ENCODE measurements around the gene DCC.
A peak's percentile ranks its signal among the peaks of the same experiment; 100 is the strongest.

The DCC gene

DNA sequence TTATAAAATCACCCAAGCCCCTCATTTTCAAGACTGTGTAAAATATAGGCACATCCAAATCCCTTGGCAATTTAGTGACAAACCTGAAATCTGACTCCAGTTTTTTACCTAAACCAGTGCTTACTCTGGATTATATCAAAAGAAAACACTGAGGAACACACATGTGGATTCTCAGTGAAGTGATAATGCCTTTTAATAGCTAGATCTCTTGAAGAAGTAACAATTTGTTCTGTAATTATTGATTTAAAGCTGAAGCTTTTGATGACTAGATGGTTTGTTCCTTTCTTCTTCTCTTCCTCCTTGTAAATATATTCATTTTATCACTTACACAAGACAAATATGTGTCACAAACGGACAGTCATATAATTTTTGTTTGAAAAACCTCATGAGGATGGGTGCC, 894.6 kb downstream of the DCC start:
- DNase-seq (ENCODE audit: low spot score), result no peak

DNA sequence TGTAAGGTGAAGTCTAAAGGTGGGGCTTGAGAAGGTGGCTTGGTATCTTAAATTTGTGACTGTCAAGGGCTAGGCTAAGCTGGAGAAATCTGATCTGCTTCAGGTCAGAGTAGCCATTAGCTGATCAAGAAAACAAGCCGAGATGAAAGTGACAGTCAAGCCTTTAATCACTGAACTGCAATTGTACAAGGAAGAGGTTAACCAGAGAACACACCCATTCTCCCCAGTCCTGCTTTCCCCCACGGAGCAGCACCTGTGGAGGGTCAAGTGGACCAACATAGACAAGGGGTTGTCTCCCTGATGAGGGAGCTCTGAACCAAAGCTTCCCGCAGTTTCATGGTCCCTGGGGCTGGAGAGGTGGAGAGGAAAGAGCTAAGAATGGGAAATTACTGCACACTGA, 901.2 kb downstream of the DCC start:
- DNase-seq (ENCODE audit: low spot score), result no peak

- DNase-seq (ENCODE audit: low spot score), result no peak
Observed at GRCh38 chr18:53253789-53254188, 913.8 kb downstream of the DCC start.

- DNase-seq (ENCODE audit: low spot score), result no peak
Observed at GRCh38 chr18:53254265-53254664, 914.3 kb downstream of the DCC start.

DNA sequence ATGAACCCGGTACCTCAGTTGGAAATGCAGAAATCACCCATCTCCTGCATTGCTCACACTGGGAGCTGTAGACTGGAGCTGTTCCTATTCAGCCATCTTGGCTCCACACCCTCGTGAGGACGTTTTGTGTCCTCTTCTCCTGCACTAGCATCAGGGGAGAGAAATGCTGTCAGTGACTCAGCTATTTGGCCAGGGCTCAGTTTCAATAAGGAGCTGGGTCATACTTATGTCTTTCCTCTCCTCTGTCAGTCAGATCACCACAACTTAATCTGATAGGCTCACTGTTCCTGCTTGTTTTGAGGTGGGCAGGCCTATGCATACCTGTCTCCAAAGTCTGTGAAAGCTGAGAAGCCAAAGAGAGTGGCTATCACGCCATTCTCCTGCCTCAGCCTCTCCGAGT, 921.2 kb downstream of the DCC start:
- no peak for DNase-seq (ENCODE audit: low spot score)

DNA sequence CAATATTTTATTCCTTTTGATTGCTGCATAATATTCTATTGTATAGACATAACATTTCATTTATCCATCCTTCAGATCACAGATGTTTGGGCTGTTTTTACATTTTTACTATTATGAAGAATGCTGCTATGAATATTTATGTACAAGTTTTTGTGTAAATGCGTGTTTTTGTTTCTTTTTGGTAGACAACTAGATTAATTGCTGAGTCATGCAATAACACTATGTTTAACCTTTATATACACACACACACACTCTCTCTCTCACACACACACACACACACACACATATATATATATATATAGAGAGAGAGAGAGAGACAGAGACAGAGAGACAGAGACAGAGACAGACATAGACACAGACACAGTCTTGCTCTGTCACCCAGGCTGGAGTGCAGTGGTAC, 926.9 kb downstream of the DCC start:
- no peak for DNase-seq (ENCODE audit: low spot score)

GRCh38 chr18:53268455-53268854, 928.5 kb downstream of the DCC start:
- DNase-seq (ENCODE audit: low spot score), result no peak

- no peak for DNase-seq (ENCODE audit: low spot score)
Observed at GRCh38 chr18:53281406-53281805, 941.4 kb downstream of the DCC start.

GRCh38 chr18:53283708-53284107, 943.7 kb downstream of the DCC start:
- no peak for DNase-seq (ENCODE audit: low spot score)

DNA sequence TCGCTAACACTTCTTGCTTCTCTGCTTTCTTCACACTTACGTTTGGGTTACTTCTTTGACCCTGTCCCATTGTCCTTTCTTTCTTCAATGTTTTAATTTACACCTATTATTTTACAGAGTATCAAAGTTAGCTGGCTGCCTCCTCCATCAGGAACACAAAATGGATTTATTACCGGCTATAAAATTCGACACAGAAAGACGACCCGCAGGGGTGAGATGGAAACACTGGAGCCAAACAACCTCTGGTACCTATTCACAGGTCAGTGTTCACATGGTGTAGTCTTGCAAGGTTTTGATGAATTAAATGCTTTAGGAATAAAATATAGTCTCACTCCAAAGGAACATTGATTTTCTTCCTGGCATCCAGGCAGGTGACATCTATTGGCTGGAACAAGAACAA, 965.5 kb downstream of the DCC start:
- DNase-seq (ENCODE audit: low spot score), result no peak

DNA sequence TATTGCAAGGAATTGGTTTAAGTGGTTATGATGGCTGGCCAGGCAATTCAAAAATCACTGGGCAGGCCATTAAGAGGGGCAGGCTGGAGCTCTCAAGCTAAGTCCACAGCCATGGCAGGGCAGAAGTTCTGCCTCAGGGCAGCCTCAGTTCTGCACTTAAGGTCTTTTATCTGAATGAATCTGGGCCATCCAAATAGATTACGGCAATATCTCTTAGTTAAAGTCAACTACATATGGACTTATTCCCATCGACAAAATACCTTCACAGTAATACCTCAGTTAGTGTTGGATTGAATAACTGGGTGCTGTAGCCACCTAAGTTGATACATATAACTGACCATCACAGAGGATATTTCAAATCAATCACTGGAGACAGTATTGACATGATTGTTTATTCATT, 979.6 kb downstream of the DCC start:
- no peak for DNase-seq (ENCODE audit: low spot score)

DNA sequence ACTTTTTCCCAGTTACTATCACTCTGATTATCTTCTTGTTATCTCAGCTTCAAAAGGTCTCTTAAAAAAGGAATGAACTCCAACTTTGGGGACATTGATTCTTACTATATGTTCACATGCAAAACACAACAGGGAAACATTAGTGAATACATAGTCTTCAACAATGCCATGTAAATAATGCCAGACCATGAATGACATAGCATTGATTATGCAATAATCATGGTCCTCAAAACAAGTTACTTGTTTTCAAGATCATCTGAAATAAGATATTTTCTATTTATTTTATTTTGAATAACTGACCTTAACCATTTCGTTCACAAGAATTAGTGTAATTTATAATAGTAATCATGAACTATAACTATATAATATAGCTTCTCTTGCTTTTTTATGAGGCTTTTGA, 982.2 kb downstream of the DCC start:
- no peak for DNase-seq (ENCODE audit: low spot score)

DNA sequence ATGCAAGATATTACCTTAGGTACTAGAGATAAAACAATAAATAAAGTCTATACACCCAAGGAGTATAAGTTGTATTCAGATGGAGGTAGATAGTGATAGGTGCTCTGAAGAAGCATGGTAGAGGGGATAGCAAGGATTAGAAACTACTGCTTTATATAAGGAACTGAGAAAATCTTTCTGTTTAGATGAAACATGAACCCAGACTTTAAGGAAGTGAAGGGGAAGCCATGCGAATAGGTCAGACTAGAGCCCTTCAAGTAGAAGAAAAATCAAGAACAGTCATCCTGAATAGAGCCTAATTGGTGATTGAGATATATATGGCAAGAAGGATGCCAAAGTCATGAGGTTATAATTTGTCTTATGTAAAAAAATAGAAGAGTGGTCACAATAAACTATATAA, 984.4 kb downstream of the DCC start:
- no peak for DNase-seq (ENCODE audit: low spot score)

DNA sequence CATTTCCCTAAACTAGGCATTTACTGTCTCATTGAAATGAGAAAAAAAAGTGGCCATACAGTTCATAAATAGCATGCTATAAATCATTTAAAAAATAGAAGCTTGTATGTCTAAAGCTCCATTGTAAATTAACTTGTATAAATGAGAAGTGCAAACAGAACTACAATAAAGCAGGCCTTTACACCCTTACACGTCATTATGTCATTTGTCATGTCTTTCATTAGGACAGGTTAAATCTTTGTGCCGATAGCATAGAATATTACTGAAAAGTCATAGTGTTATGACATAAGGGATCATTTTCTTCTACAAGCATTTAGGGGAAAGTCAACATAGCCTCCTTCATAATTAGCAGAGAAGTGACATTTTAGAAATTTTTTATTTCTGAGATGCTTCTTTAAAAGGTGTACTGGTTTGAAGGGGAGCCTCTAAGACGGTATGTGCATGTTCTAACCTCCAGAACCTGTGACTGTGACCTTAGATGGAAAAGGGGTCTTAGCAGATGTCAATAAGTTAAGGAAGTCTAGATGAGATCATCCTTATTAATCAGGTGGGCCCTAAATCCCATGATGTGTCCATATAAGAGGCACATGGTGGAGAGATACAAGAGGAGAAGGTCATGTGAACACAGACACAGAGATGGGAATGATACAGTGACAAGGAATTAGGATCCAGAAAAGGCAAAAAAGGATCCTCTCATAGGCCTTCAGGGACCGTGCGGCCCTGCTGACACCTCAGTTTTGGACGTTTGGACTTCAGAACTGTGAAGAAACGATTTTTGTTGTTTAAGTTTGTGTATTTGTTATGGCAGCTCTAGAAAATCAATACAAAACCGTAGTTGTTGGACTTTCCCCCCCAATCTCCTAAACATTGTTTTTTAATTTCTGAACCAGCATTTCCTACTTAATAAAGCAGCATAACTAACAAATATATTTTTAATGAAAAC, 1020.8 kb downstream of the DCC start:
- DNase-seq (ENCODE audit: low spot score), result no peak

DNA sequence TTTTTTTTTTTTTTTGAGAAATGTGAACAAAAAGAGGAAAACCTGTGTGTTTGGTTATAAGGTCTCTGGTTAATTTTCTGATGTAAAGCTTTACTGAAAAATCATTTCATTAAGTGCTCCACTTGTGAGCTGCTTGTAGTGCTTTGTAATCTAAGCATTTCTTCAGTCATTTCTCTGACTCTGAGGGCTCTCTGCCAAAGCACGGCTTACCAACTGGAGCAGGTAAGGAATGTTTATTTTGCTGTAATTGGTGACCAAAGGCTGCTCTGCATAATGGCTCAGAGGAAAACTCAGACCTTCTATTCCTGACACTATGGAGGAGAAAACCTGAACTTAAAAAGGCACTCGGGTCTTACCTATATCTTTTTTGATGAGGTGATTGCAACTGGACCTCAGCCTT, 1035.6 kb downstream of the DCC start:
- DNase-seq (ENCODE audit: low spot score), result no peak

- peak; percentile 25 for DNase-seq (ENCODE audit: low spot score)
Observed at GRCh38 chr18:53380063-53380639, 1040.2 kb downstream of the DCC start.

- no peak for DNase-seq (ENCODE audit: low spot score)
Observed at GRCh38 chr18:53382870-53383269, 1042.9 kb downstream of the DCC start.

DNA sequence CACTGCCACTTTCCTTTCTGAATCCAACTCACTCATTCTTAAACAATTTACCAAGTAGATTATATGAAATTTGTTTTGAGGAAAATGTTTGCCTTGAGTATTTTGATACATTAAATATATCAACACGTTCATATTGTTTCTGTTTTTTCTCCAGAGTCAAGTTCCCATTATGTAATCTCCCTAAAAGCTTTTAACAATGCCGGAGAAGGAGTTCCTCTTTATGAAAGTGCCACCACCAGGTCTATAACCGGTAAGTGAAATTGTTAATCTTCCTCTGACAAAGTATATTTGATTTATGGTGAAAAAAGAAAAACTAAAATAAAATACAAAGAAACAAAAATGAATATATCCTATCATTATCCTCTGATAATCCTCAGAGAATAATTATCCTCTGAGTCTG, 1045.9 kb downstream of the DCC start:
- no peak for DNase-seq (ENCODE audit: low spot score)

GRCh38 chr18:53387581-53387980, 1047.6 kb downstream of the DCC start:
- DNase-seq (ENCODE audit: low spot score), result no peak

GRCh38 chr18:53402670-53403069, 1062.7 kb downstream of the DCC start:
- no peak for DNase-seq (ENCODE audit: low spot score)

DNA sequence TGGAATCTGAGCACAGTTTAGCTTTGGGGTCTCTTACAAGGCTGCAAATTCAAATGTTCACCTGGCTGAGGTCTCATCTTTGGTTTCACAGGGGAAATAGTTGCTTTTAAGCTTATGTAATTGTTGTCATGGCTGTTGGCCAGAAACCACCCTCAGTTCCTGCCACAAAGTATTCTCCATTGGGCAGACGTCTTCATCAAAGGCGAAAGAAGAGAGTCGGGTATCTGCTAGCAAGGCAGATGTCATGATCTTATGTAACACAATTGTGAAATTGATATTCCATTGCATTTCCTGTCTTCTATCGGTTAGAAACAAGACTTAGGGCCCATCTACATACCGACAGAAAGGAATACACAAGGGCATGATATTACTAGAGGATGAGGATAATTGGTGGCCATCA, 1068.3 kb downstream of the DCC start:
- no peak for DNase-seq (ENCODE audit: low spot score)

- DNase-seq (ENCODE audit: low spot score), result no peak
Observed at GRCh38 chr18:53411511-53411910, 1071.5 kb downstream of the DCC start.

DNA sequence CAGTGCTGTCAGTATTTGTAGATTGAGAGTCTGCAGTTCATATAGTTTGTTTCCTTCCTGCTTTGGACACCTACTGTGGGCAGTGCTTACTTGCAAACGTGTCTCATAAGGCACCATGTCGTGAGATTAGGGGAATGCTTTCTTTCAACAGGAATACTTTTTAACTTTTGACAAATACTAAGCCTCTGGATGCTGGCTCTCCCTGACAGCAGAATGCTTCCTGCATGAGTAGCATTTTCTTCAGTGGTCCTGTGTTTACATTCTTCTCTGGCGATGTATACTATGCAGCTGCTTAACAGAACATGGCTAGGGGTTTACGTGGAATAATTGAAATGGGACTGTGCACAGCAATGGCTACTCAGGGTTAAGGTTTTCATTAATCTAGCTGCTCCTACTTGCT, 1077.0 kb downstream of the DCC start:
- no peak for DNase-seq (ENCODE audit: low spot score)

DNA sequence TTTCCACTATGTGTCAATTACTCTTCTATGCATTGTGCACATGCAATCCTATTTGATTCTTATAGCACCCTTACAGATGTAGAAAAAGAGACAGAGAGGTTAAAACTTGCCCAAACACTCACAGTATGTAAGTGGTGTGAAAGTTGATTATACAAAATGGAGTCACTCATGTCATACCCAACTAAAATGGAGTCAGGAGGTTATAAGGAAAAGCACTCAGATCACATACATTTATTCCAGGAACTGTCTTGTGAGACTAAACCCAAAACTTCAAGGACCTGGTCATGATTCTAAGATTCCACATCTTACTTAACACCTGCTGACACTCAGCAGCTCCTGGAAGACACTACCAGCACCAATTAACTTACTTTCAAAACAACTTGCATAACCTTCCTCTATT, 1081.9 kb downstream of the DCC start:
- no peak for DNase-seq (ENCODE audit: low spot score)

Data from LoVo (cell line).